HG03108 (cell line): Measurements from ENCODE around the gene NBL1.

Experiments
- ATAC-seq: cut with Tn5 transposase; IDR thresholded peaks from one replicate; pipeline ENCODE4 v1.9.1; 2021; ENCODE audit warnings: moderate library complexity; ENCODE audit not compliant: unreplicated experiment

The NBL1 gene

GRCh38 chr1:19643602-19644394, at the start of gene NBL1:
NBL1 (plus strand) TSS chr1:19644311; CDS start chr1:19655031, 10,720 bp downstream.
- ATAC-seq = peak; percentile 48

- no peak for ATAC-seq
These were observed 47.9 kb upstream of the NBL1 start for GRCh38 chr1:19596065-19596713.

- ATAC-seq = peak; percentile 76
These were observed 47.2 kb upstream of the NBL1 start for GRCh38 chr1:19596714-19597495.

- no peak for ATAC-seq
These were observed 46.4 kb upstream of the NBL1 start for GRCh38 chr1:19597496-19598309.

GRCh38 chr1:19599810-19600209, 44.3 kb upstream of the NBL1 start:
- no peak for ATAC-seq

- ATAC-seq = no peak
These were observed 41.6 kb upstream of the NBL1 start for GRCh38 chr1:19602486-19602885.

- ATAC-seq = no peak
These were observed 38.1 kb upstream of the NBL1 start for GRCh38 chr1:19605967-19606366.

GRCh38 chr1:19606817-19607642, 37.1 kb upstream of the NBL1 start:
- ATAC-seq = no peak

- no peak for ATAC-seq
These were observed 35.9 kb upstream of the NBL1 start for GRCh38 chr1:19608232-19608631.

- ATAC-seq = no peak
These were observed 33.7 kb upstream of the NBL1 start for GRCh38 chr1:19610282-19610981.

- ATAC-seq = no peak
These were observed 31.6 kb upstream of the NBL1 start for GRCh38 chr1:19612530-19612929.

- no peak for ATAC-seq
These were observed 30.9 kb upstream of the NBL1 start for GRCh38 chr1:19613171-19613703.

GRCh38 chr1:19615438-19615837, 28.7 kb upstream of the NBL1 start:
- no peak for ATAC-seq

GRCh38 chr1:19616489-19616888, 27.6 kb upstream of the NBL1 start:
- ATAC-seq = no peak

- no peak for ATAC-seq
These were observed 26.7 kb upstream of the NBL1 start for GRCh38 chr1:19617376-19617775.

- ATAC-seq = no peak
These were observed 25.7 kb upstream of the NBL1 start for GRCh38 chr1:19618428-19618827.

GRCh38 chr1:19619697-19620384, 24.3 kb upstream of the NBL1 start:
- no peak for ATAC-seq

GRCh38 chr1:19620786-19621185, 23.3 kb upstream of the NBL1 start:
- no peak for ATAC-seq
